KMS-11 (cell line): ENCODE measurements around the gene AMPD2.

Experiments
- H2AFZ ChIP-seq: fragments of 200-600 bp; sonication (generic); 2 replicates; pipeline ENCODE4 v1.6.1; 2016; ENCODE audit warnings: antibody characterized with exemption, mixed run types, low read depth
- H3K27ac ChIP-seq: fragments of 200-600 bp; sonication (generic); 2 replicates; pipeline ENCODE4 v1.6.1; 2016; ENCODE audit warnings: mild to moderate bottlenecking, mixed run types
- H3K27me3 ChIP-seq: fragments of 200-600 bp; sonication (generic); 2 replicates; pipeline ENCODE4 v1.6.1; 2017; ENCODE audit warnings: mild to moderate bottlenecking, low read depth, mixed run types, moderate library complexity; ENCODE audit not compliant: insufficient read depth
- H3K36me3 ChIP-seq: fragments of 200-600 bp; sonication (generic); 2 replicates; pipeline ENCODE4 v1.6.1; 2017; ENCODE audit warnings: mild to moderate bottlenecking, mixed run types; ENCODE audit not compliant: insufficient read depth
- H3K4me1 ChIP-seq: fragments of 200-600 bp; sonication (generic); 2 replicates; pipeline ENCODE4 v1.6.1; 2016; ENCODE audit warnings: mild to moderate bottlenecking, low read depth, mixed run types; ENCODE audit not compliant: poor library complexity, severe bottlenecking
- H3K4me2 ChIP-seq: fragments of 200-600 bp; sonication (generic); 2 replicates; pipeline ENCODE4 v1.7.0; 2016; ENCODE audit warnings: mild to moderate bottlenecking, mixed run types
- H3K4me3 ChIP-seq: fragments of 200-600 bp; sonication (generic); IDR thresholded peaks from 2 replicates; pipeline ENCODE4 v1.6.1; 2017; ENCODE audit warnings: low read depth, low read length, mixed read lengths; ENCODE audit not compliant: insufficient read depth
- H3K79me2 ChIP-seq: fragments of 200-600 bp; sonication (generic); 2 replicates; pipeline ENCODE4 v1.6.1; 2016; ENCODE audit warnings: low read depth, mixed run types; ENCODE audit not compliant: insufficient read depth
- H3K9ac ChIP-seq: fragments of 200-600 bp; sonication (generic); 2 replicates; pipeline ENCODE4 v1.6.1; 2016; ENCODE audit warnings: mild to moderate bottlenecking, mixed run types
- H4K20me1 ChIP-seq: fragments of 200-600 bp; sonication (generic); 2 replicates; pipeline ENCODE4 v1.6.1; 2016; ENCODE audit warnings: mild to moderate bottlenecking, mixed run types; ENCODE audit not compliant: insufficient read depth
- CTCF ChIP-seq: fragments of 200-600 bp; sonication (generic); conservative IDR thresholded peaks from 2 replicates; pipeline ENCODE4 v1.6.1; 2017; ENCODE audit warnings: low read depth, mild to moderate bottlenecking, antibody characterized with exemption, low read length, moderate library complexity, mixed read lengths

The AMPD2 gene

GRCh38 chr1:109637446-109637845 is 17.8 kb downstream of the AMPD2 start:
- Histone ChIP-seq H3K36me3 (no peaks in the 10 kb centered on the region), H4K20me1 (no peaks in the 10 kb centered on the region), H3K4me3 (no peak overlapping the region), H3K27me3 (no peaks in the 10 kb centered on the region), H3K79me2 (no peaks in the 10 kb centered on the region), H2AFZ (no peak overlapping the region), H3K4me2 (no peak overlapping the region), H3K4me1 (peaks cover 28% of the 10 kb centered on the region), H3K9ac (no peak overlapping the region), H3K27ac (no peak overlapping the region)
- TF ChIP-seq CTCF: no peak

GRCh38 chr1:109639063-109639840 is 19.6 kb downstream of the AMPD2 start:
- no peak overlapping the region for H3K27ac ChIP-seq
- H3K79me2 ChIP-seq: no peaks in the 10 kb centered on the region
- no peak overlapping the region for H2AFZ ChIP-seq
- H3K4me2 ChIP-seq: no peak overlapping the region
- H3K4me3 ChIP-seq: no peak overlapping the region
- no peaks in the 10 kb centered on the region for H4K20me1 ChIP-seq
- peaks cover 38% of the 10 kb centered on the region for H3K4me1 ChIP-seq
- no peaks in the 10 kb centered on the region for H3K27me3 ChIP-seq
- no peak for TF ChIP-seq CTCF
- H3K36me3 ChIP-seq: no peaks in the 10 kb centered on the region
- H3K9ac ChIP-seq: no peak overlapping the region

GRCh38 chr1:109639841-109640184 is 20.2 kb downstream of the AMPD2 start:
- Histone ChIP-seq H3K79me2 (no peaks in the 10 kb centered on the region), H4K20me1 (no peaks in the 10 kb centered on the region), H3K9ac (no peak overlapping the region), H3K4me1 (peaks cover 33% of the 10 kb centered on the region), H2AFZ (no peak overlapping the region), H3K27me3 (no peaks in the 10 kb centered on the region), H3K4me3 (no peak overlapping the region), H3K36me3 (no peaks in the 10 kb centered on the region), H3K27ac (no peak overlapping the region), H3K4me2 (no peak overlapping the region)
- no peak for TF ChIP-seq CTCF

- Histone ChIP-seq H3K4me2 (no peak overlapping the region), H3K27ac (no peak overlapping the region), H3K27me3 (no peaks in the 10 kb centered on the region), H3K36me3 (no peaks in the 10 kb centered on the region), H3K79me2 (no peaks in the 10 kb centered on the region), H3K4me1 (peaks cover 27% of the 10 kb centered on the region), H2AFZ (no peak overlapping the region), H3K4me3 (no peak overlapping the region), H4K20me1 (no peaks in the 10 kb centered on the region), H3K9ac (no peak overlapping the region)
- peak; percentile 99 for TF ChIP-seq CTCF
Observed at GRCh38 chr1:109640285-109640865, 20.7 kb downstream of the AMPD2 start.
